Measurements from ENCODE around the gene MACROD1. TPM values are rescaled to one million over a fixed set of nuclear protein-coding genes. Genes with fewer than 3 reads are reported as not detected.

MACROD1 gene
- total and polyA plus RNA-seq, 2 donors (not counting 3 experiments of a cell fraction or from before 2014, with no cell fraction given) = 11.0 to 16.2 TPM

- BruUV-seq (replicated peaks) = no TSS peak
Measured at GRCh38 chr11:64211181-64211872, 45.4 kb upstream of the MACROD1 start.

More at GRCh38 chr11:64211181-64211872, 45.4 kb upstream of the MACROD1 start:
- no peak overlapping the region for H3K9ac ChIP-seq (replicated peaks; ENCODE audit: extremely low read depth, insufficient read depth, low read length)
- CTCF ChIA-PET = interaction anchor here (11.5 kb wide), 1 partner anchor 92 kb away, joined by 413 read pairs; the partner anchor contains the start of genes CATSPERZ and ESRRA
- no peaks in the 10 kb centered on the region for H3K9me1 ChIP-seq (replicated peaks; ENCODE audit: control insufficient read depth, extremely low read depth, insufficient read depth, low read length)
- dilution Hi-C loops (cut with MboI; ENCODE audit: extremely low pct_ligation_motif_present, low sequenced_read_pairs) = no loop called here
- TF ChIP-seq GATA2 (IDR thresholded peaks at IDR 0.05; ENCODE audit: insufficient read depth, insufficient read length, low read depth, low read length) = no peak
- TF ChIP-seq FOS (IDR thresholded peaks at IDR 0.05; ENCODE audit: borderline replicate concordance, insufficient read depth, low read length) = no peak
- no peak for TF ChIP-seq CTCF (IDR thresholded peaks at IDR 0.05; ENCODE audit: extremely low read depth in 1 of 2, insufficient read depth in 1 of 2, low read depth in 1 of 2, low read length in 2 of 2)
- TF ChIP-seq MAX (IDR thresholded peaks at IDR 0.05; ENCODE audit: insufficient read depth, insufficient read length) = no peak
- H3K79me2 ChIP-seq (ENCODE audit: control insufficient read depth, insufficient read depth, low read length) = peaks cover 12% of the 10 kb centered on the region
- H4K20me1 ChIP-seq (replicated peaks; ENCODE audit: control insufficient read depth, extremely low read depth, insufficient read depth, low read length) = no peaks in the 10 kb centered on the region
- no peak overlapping the region for H3K27ac ChIP-seq (ENCODE audit: insufficient read depth, low read depth, low read length)
- no peaks in the 10 kb centered on the region for H3K27me3 ChIP-seq (ENCODE audit: control insufficient read depth in 2 of 2, insufficient read depth in 2 of 2, low read length in 2 of 2)
- no peak overlapping the region for H2AFZ ChIP-seq (ENCODE audit: low read depth, low read length)
- POLR2A ChIA-PET = no interaction called here
- no peaks in the 10 kb centered on the region for H3K9me3 ChIP-seq (replicated peaks; ENCODE audit: control insufficient read depth, insufficient read depth, low read length)
- peaks cover 0 to 4% of the 10 kb centered on the region in 2 experiments for H3K36me3 ChIP-seq (ENCODE audit: control insufficient read depth in 2 of 2, extremely low read depth in 1 of 2, insufficient read depth in 2 of 2, low read length in 2 of 2)
- H3K4me3 ChIP-seq (replicated peaks in 1 of 3; ENCODE audit: insufficient read depth in 1 of 3, low read depth in 1 of 3, low read length in 3 of 3) = no peak overlapping the region
- peaks cover 26% of the 10 kb centered on the region for H3K4me1 ChIP-seq (ENCODE audit: control insufficient read depth, extremely low read depth, insufficient read depth, low read length)
- DNase-seq (ENCODE audit: low read depth, low spot score) (no peak), FAIRE-seq (no peak)
- intact Hi-C loops (cut with micrococcal nuclease) = no loop called here
- H3K4me2 ChIP-seq (ENCODE audit: insufficient read depth, low read length) = no peak overlapping the region

Measured in endothelial cell of umbilical vein (primary cell).